HEK293T (cell line): Measurements from ENCODE around the gene CNPY3.
A peak's percentile ranks its signal among the peaks of the same experiment; 100 is the strongest.
"Not testable (repeated sequence)": the region's sequence is repeated elsewhere in the genome, so short reads cannot be mapped to it uniquely, and the experiment has no call there.

Experiments
- CTCF ChIA-PET: fragments of 350-600 bp; formaldehyde crosslinking; extraction: SDS; loops from one replicate; lab custom pipeline; 2021; ENCODE audit warnings: antibody characterized with exemption, inconsistent platforms; lab: Yijun Ruan, JAX
- POLR2A ChIA-PET: fragments of 350-600 bp; formaldehyde crosslinking; extraction: SDS; loops from one replicate; lab custom pipeline; 2020; ENCODE audit warnings: antibody characterized with exemption, inconsistent platforms; lab: Yijun Ruan, JAX
- DNase-seq: peaks from one replicate; pipeline ENCODE4 v3.0.0; 2012; ENCODE audit warnings: mixed read lengths; ENCODE audit errors: extremely low spot score
- ARNT ChIP-seq: fragments of 450-650 bp; IDR thresholded peaks from 2 replicates; pipeline ENCODE4 v1.6.1; 2017; ENCODE audit warnings: mild to moderate bottlenecking
- BHLHE40 ChIP-seq: fragments of 450-650 bp; IDR thresholded peaks from 2 replicates; pipeline ENCODE4 v1.6.1; 2016; ENCODE audit warnings: mild to moderate bottlenecking, moderate library complexity, borderline replicate concordance
- CTBP1 ChIP-seq: fragments of 450-650 bp; IDR thresholded peaks from 2 replicates; pipeline ENCODE4 v1.6.1; 2016; ENCODE audit warnings: borderline replicate concordance
- ELF4 ChIP-seq: fragments of 450-650 bp; IDR thresholded peaks from 2 replicates; pipeline ENCODE4 v1.6.1; 2017; ENCODE audit warnings: antibody characterized with exemption
- FOXA1 ChIP-seq: fragments of 450-650 bp; IDR thresholded peaks from 2 replicates; pipeline ENCODE4 v1.6.1; 2016; ENCODE audit warnings: mild to moderate bottlenecking
- FOXK2 ChIP-seq: fragments of 450-650 bp; IDR thresholded peaks from 2 replicates; pipeline ENCODE4 v1.6.1; 2016; ENCODE audit warnings: mild to moderate bottlenecking
- FOXM1 ChIP-seq: fragments of 450-650 bp; IDR thresholded peaks from 2 replicates; pipeline ENCODE4 v1.6.1; 2017; ENCODE audit warnings: mild to moderate bottlenecking, borderline replicate concordance
- HDGF ChIP-seq: fragments of 450-650 bp; IDR thresholded peaks from 2 replicates; pipeline ENCODE4 v1.6.1; 2017; ENCODE audit warnings: antibody characterized with exemption, borderline replicate concordance
- L3MBTL2 ChIP-seq: fragments of 450-650 bp; conservative IDR thresholded peaks from 2 replicates; pipeline ENCODE4 v1.6.1; 2016; ENCODE audit warnings: mild to moderate bottlenecking
- LEF1 ChIP-seq: fragments of 450-650 bp; IDR thresholded peaks from 2 replicates; pipeline ENCODE4 v1.6.1; 2017; ENCODE audit warnings: mild to moderate bottlenecking, borderline replicate concordance
- NFRKB ChIP-seq: fragments of 450-650 bp; IDR thresholded peaks from 2 replicates; pipeline ENCODE4 v1.6.1; 2016; ENCODE audit warnings: mild to moderate bottlenecking, moderate library complexity
- PKNOX1 ChIP-seq: fragments of 450-650 bp; IDR thresholded peaks from 2 replicates; pipeline ENCODE4 v1.6.1; 2016
- SP1 ChIP-seq: fragments of 450-650 bp; IDR thresholded peaks from 2 replicates; pipeline ENCODE4 v1.6.1; 2017
- SUZ12 ChIP-seq: fragments of 450-650 bp; IDR thresholded peaks from 2 replicates; pipeline ENCODE4 v1.6.1; 2016; ENCODE audit warnings: mild to moderate bottlenecking
- TARDBP ChIP-seq: fragments of 450-650 bp; IDR thresholded peaks from 2 replicates; pipeline ENCODE4 v1.6.1; 2016
- ZNF384 ChIP-seq: fragments of 450-650 bp; IDR thresholded peaks from 2 replicates; pipeline ENCODE4 v1.6.1; 2016

Gene CNPY3

GRCh38 chr6:42928986-42929820, at the start of gene CNPY3:
CNPY3 (plus strand) TSS chr6:42929480; CDS start chr6:42929571, 91 bp downstream.
- TF ChIP-seq ELF4 (peak; percentile 81), L3MBTL2 (peak; percentile 98), NFRKB (no peak), CTBP1 (no peak), PKNOX1 (no peak)
- ChIA-PET POLR2A (interaction anchor here (0.6 to 3.4 kb wide), 44 partner anchors 9 to 1317 kb away, joined by 3 to 47 read pairs (median 4); partner anchors contain the start of genes CUL7, DNPH1, HSP90AB1 and KLC4), CTCF (interaction anchor here (0.6 to 0.8 kb wide), 4 partner anchors 25 to 275 kb away, joined by 3 to 4 read pairs (median 3); no protein-coding TSS in a partner anchor)
- peak; percentile 90 for DNase-seq

GRCh38 chr6:42880240-42880817, 49.0 kb upstream of the CNPY3 start:
- POLR2A ChIA-PET = interaction anchor here (0.8 to 4.4 kb wide), 28 partner anchors 9 to 332 kb away, joined by 3 to 45 read pairs (median 4); partner anchors contain the start of genes BICRAL, CNPY3, PEX6 and RRP36
- CTCF ChIA-PET = interaction anchor here (0.6 to 0.7 kb wide), 3 partner anchors 115 to 219 kb away, joined by 3 to 4 read pairs (median 3); no protein-coding TSS in a partner anchor
- DNase-seq = not testable (repeated sequence)

GRCh38 chr6:42880871-42881270, 48.4 kb upstream of the CNPY3 start:
- ChIA-PET POLR2A (interaction anchor here (0.8 to 4.4 kb wide), 4 partner anchors 11 to 135 kb away, joined by 3 to 45 read pairs (median 9); partner anchors contain the start of gene TBCC), CTCF (interaction anchor here (0.6 to 0.7 kb wide), 2 partner anchors 115 to 116 kb away, joined by 3 to 4 read pairs; no protein-coding TSS in a partner anchor)
- not testable (repeated sequence) for DNase-seq

- no peak for TF ChIP-seq FOXM1
- TF ChIP-seq L3MBTL2 = no peak
- no peak for TF ChIP-seq CTBP1
- TF ChIP-seq TARDBP = no peak
- no peak for TF ChIP-seq BHLHE40
- TF ChIP-seq SUZ12 = no peak
- TF ChIP-seq NFRKB = no peak
- no peak for TF ChIP-seq PKNOX1
- TF ChIP-seq ARNT = no peak
- POLR2A ChIA-PET = interaction anchor here (1.4 kb wide), 1 partner anchor 128 kb away, joined by 3 read pairs; the partner anchor contains the start of gene KLHDC3
- CTCF ChIA-PET = interaction anchor here (0.6 kb wide), 1 partner anchor 1888 kb away, joined by 6 read pairs; no protein-coding TSS in a partner anchor
Observed at GRCh38 chr6:42885702-42886101, 43.6 kb upstream of the CNPY3 start.

GRCh38 chr6:42888201-42888600, 41.1 kb upstream of the CNPY3 start:
- CTCF ChIA-PET, DNase-seq, POLR2A ChIA-PET: not testable (repeated sequence)

More at GRCh38 chr6:42885702-42886101, 43.6 kb upstream of the CNPY3 start:
- no peak for DNase-seq

GRCh38 chr6:42889815-42890214, 39.5 kb upstream of the CNPY3 start:
- CTCF ChIA-PET = interaction anchor here (0.6 to 1.3 kb wide), 3 partner anchors 61 to 1388 kb away, joined by 4 to 6 read pairs (median 4); no protein-coding TSS in a partner anchor
- POLR2A ChIA-PET = interaction anchor here (0.6 to 0.9 kb wide), 3 partner anchors 10 to 280 kb away, joined by 3 to 4 read pairs (median 4); partner anchors contain the start of gene RPL7L1
- TF ChIP-seq CTBP1 = no peak
- no peak for TF ChIP-seq FOXM1
- TF ChIP-seq FOXK2 = no peak
- no peak for TF ChIP-seq LEF1
- no peak for TF ChIP-seq ZNF384
- TF ChIP-seq SP1 = no peak
- TF ChIP-seq TARDBP = no peak
- no peak for TF ChIP-seq HDGF
- TF ChIP-seq PKNOX1 = no peak
- TF ChIP-seq SUZ12 = no peak
- TF ChIP-seq FOXA1 = no peak
- no peak for DNase-seq
